Measurements from ENCODE around the gene SMC4. TPM values are rescaled to one million over a fixed set of nuclear protein-coding genes. Genes with fewer than 3 reads are reported as not detected.

Gene SMC4
- total and polyA plus RNA-seq, 2 donors: 119 to 129 TPM

DNA sequence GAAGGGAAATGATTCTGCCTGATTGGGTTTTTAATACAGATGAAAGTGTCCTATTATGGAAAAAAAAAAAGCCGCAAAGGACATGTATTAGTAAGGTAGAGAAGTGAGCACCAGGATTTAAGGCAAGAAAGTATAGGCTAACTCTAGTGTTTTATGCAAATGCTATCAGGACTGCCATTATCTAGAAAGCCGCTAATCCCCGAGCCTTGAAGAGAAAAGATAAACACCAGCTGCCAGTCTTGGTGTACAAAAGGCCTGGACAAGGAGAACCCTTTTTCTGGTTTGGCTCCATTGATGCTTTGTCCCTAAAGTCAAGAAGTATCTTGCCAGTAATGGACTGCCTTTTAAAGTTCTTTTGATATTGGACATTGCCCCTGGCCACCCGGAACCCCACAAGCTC lies 58.7 kb downstream of the SMC4 start:
- Histone ChIP-seq H3K4me1 (ENCODE audit: control insufficient read depth in 2 of 2, insufficient read depth in 2 of 2, low read length in 2 of 2) (no peaks in the 10 kb centered on the region), H3K27me3 (ENCODE audit: control insufficient read depth in 2 of 2, insufficient read depth in 1 of 2, low read length in 1 of 2) (no peaks in the 10 kb centered on the region), H3K27ac (ENCODE audit: low read depth in 1 of 2, low read length in 1 of 2) (no peak overlapping the region), H3K36me3 (ENCODE audit: control insufficient read depth in 2 of 2, insufficient read depth in 2 of 2, low read length in 1 of 2) (no peaks in the 10 kb centered on the region), H3K4me3 (ENCODE audit: low read length in 2 of 2) (no peak overlapping the region), H3K9me3 (ENCODE audit: control insufficient read depth in 2 of 2, insufficient read depth in 1 of 2, low read length in 1 of 2) (peaks cover 0 to 5% of the 10 kb centered on the region in 2 donors)
- no peak for DNase-seq (ENCODE audit: low read depth in 6 of 9, low spot score in 9 of 9)
- WGBS: 98% methylated on average over 4 of the region's 4 CpGs

DNA sequence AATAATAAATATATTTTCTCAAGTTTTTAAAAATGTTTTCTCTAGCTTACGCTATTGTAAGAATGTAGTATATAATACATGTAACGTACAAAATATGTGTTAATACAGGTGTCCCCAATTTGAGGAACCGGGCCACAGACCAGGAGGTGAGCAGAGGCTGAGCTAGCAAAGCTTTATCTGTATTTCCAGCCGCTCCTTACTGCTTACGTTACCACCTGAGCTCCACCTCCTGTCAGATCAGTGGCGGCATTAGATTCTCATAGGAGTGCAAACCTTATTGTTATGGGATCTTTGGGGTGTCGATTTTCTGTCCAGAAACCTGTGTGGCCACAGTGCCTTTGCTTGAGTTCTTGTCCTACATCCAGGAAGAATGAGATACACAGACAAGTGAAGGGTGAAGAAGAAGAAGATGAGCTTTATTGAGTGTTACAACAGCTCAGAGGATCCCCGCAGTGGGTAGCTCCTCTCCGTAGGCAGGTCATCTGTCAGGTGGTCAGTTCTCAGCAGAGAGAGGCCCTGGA lies 60.1 kb downstream of the SMC4 start:
- no peaks in the 10 kb centered on the region for H3K27me3 ChIP-seq (ENCODE audit: control insufficient read depth in 2 of 2, insufficient read depth in 1 of 2, low read length in 1 of 2)
- H3K36me3 ChIP-seq (ENCODE audit: control insufficient read depth in 2 of 2, insufficient read depth in 2 of 2, low read length in 1 of 2): no peaks in the 10 kb centered on the region
- WGBS: 97% methylated on average over 9 of the region's 9 CpGs

DNA sequence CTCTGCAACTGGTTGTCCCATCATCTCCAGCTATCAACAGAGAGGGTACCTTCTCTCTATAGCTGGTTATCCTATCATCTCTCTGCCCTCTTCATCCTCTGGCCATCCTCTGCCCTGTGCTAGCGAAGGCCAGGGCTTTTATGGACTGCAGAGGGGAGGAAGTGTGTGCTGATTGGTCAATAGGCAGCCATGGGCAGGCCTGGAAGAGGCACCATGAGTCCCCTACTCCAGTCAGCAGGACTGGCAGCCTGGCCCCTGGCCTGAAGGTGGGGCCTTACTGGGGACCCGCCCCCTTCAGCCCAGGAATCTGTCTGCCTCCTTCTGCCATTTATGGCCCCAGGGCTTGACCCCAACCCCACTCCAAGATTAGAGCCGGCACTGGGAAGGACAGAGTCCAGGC lies 60.6 kb downstream of the SMC4 start:
- no peaks in the 10 kb centered on the region for H3K27me3 ChIP-seq (ENCODE audit: control insufficient read depth in 2 of 2, insufficient read depth in 1 of 2, low read length in 1 of 2)
- no peaks in the 10 kb centered on the region for H3K4me1 ChIP-seq (ENCODE audit: control insufficient read depth in 2 of 2, insufficient read depth in 2 of 2, low read length in 2 of 2)
- H3K36me3 ChIP-seq (ENCODE audit: control insufficient read depth in 2 of 2, insufficient read depth in 2 of 2, low read length in 1 of 2): no peaks in the 10 kb centered on the region
- H3K27ac ChIP-seq (ENCODE audit: low read depth in 1 of 2, low read length in 1 of 2): no peak overlapping the region
- H3K9me3 ChIP-seq (ENCODE audit: control insufficient read depth in 2 of 2, insufficient read depth in 1 of 2, low read length in 1 of 2): peaks cover 0 to 5% of the 10 kb centered on the region in 2 donors
- H3K4me3 ChIP-seq (ENCODE audit: low read length in 2 of 2): no peak overlapping the region
- DNase-seq (ENCODE audit: low read depth in 6 of 9, low spot score in 9 of 9): no peak
- 92% methylated on average over 3 of the region's 3 CpGs for WGBS

More for the DNA sequence above, 60.1 kb downstream of the SMC4 start:
- no peak for DNase-seq (ENCODE audit: low read depth in 6 of 9, low spot score in 9 of 9)
- no peaks in the 10 kb centered on the region for H3K4me1 ChIP-seq (ENCODE audit: control insufficient read depth in 2 of 2, insufficient read depth in 2 of 2, low read length in 2 of 2)
- H3K27ac ChIP-seq (ENCODE audit: low read depth in 1 of 2, low read length in 1 of 2): no peak overlapping the region
- peaks cover 0 to 5% of the 10 kb centered on the region in 2 donors for H3K9me3 ChIP-seq (ENCODE audit: control insufficient read depth in 2 of 2, insufficient read depth in 1 of 2, low read length in 1 of 2)
- no peak overlapping the region for H3K4me3 ChIP-seq (ENCODE audit: low read length in 2 of 2)

DNA sequence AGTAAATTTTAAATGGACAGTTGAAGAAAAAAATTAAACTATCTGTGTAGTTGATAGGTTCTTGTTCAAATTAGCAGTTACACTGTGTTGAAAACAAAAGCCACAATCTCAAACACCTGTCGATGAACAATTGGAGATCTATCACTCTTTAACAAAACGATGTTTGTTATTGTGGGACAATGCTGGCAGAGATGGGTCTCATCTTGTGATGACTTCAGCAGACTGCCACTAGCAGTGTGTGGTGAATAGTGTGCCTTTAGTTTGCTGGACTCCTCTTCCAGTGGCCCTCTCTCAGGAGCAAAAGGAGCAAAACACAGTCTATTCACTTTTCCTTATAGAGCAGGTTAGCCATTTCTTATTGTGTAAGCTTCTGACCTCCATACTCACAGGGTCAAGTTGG lies 64.9 kb downstream of the SMC4 start:
- H3K9me3 ChIP-seq (ENCODE audit: control insufficient read depth in 2 of 2, insufficient read depth in 1 of 2, low read length in 1 of 2): peaks cover 0 to 5% of the 10 kb centered on the region in 2 donors
- H3K4me1 ChIP-seq (ENCODE audit: control insufficient read depth in 2 of 2, insufficient read depth in 2 of 2, low read length in 2 of 2): no peaks in the 10 kb centered on the region
- no peaks in the 10 kb centered on the region for H3K27me3 ChIP-seq (ENCODE audit: control insufficient read depth in 2 of 2, insufficient read depth in 1 of 2, low read length in 1 of 2)
- no peaks in the 10 kb centered on the region for H3K36me3 ChIP-seq (ENCODE audit: control insufficient read depth in 2 of 2, insufficient read depth in 2 of 2, low read length in 1 of 2)
- H3K4me3 ChIP-seq (ENCODE audit: low read length in 2 of 2): no peak overlapping the region
- no peak overlapping the region for H3K27ac ChIP-seq (ENCODE audit: low read depth in 1 of 2, low read length in 1 of 2)
- 96% methylated on average over 2 of the region's 2 CpGs for WGBS
- DNase-seq (ENCODE audit: low read depth in 6 of 9, low spot score in 9 of 9): no peak

DNA sequence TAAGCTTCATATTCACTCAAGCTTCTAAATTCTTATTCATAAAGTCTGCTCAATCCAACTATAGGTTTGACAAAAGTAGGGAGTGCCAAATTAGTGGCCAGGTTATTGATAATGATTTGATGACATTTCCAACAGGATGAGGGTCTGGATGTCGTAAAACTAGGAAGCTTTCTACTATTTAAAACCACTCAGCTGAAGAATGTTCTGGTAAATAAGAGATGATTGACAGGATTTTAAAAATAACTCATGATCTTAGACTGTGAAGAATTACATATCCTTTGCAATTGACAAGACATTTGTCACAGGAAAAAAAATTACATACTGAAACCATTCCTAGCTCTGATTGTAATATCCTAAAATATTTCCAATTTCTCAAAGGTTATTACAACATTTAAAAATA lies 65.5 kb downstream of the SMC4 start:
- H3K4me1 ChIP-seq (ENCODE audit: control insufficient read depth in 2 of 2, insufficient read depth in 2 of 2, low read length in 2 of 2): no peaks in the 10 kb centered on the region
- H3K27ac ChIP-seq (ENCODE audit: low read depth in 1 of 2, low read length in 1 of 2): no peak overlapping the region
- H3K27me3 ChIP-seq (ENCODE audit: control insufficient read depth in 2 of 2, insufficient read depth in 1 of 2, low read length in 1 of 2): no peaks in the 10 kb centered on the region
- WGBS: 95% methylated on average over 1 of the region's 1 CpG
- H3K4me3 ChIP-seq (ENCODE audit: low read length in 2 of 2): no peak overlapping the region
- H3K36me3 ChIP-seq (ENCODE audit: control insufficient read depth in 2 of 2, insufficient read depth in 2 of 2, low read length in 1 of 2): no peaks in the 10 kb centered on the region
- no peak for DNase-seq (ENCODE audit: low read depth in 6 of 9, low spot score in 9 of 9)
- peaks cover 0 to 4% of the 10 kb centered on the region in 2 donors for H3K9me3 ChIP-seq (ENCODE audit: control insufficient read depth in 2 of 2, insufficient read depth in 1 of 2, low read length in 1 of 2)

GRCh38 chr3:160470181-160470580 lies 70.7 kb downstream of the SMC4 start:
- no peak for DNase-seq (ENCODE audit: low read depth in 6 of 9, low spot score in 9 of 9)
- 93% methylated on average over 5 of the region's 5 CpGs for WGBS
- H3K9me3 ChIP-seq (ENCODE audit: control insufficient read depth in 2 of 2, insufficient read depth in 1 of 2, low read length in 1 of 2): peaks cover 0 to 9% of the 10 kb centered on the region in 2 donors
- H3K4me3 ChIP-seq (ENCODE audit: low read length in 2 of 2): no peak overlapping the region
- no peaks in the 10 kb centered on the region for H3K36me3 ChIP-seq (ENCODE audit: control insufficient read depth in 2 of 2, insufficient read depth in 2 of 2, low read length in 1 of 2)
- no peaks in the 10 kb centered on the region for H3K4me1 ChIP-seq (ENCODE audit: control insufficient read depth in 2 of 2, insufficient read depth in 2 of 2, low read length in 2 of 2)
- no peaks in the 10 kb centered on the region for H3K27me3 ChIP-seq (ENCODE audit: control insufficient read depth in 2 of 2, insufficient read depth in 1 of 2, low read length in 1 of 2)
- no peak overlapping the region for H3K27ac ChIP-seq (ENCODE audit: low read depth in 1 of 2, low read length in 1 of 2)

DNA sequence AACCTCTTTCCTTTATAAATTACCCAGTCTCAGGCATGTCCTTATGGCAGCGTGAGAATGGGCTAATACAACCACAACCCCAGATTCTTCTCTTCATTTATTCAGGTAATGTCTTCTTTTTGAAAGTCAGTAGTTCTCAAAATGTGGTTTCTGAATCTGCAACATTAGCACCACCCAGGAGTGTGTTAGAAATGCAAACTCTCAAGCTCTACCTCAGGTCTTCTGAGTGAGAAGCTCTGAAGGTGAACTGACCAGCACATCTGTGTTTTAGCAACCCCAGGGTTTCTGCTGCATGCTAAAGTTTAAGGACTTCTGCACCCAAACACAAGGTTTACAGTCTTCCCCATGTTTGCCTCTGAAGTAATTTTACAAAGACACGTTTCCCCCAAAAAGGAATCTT lies 72.4 kb downstream of the SMC4 start:
- H3K36me3 ChIP-seq (ENCODE audit: control insufficient read depth in 2 of 2, insufficient read depth in 2 of 2, low read length in 1 of 2): no peaks in the 10 kb centered on the region
- WGBS: 92% methylated on average over 2 of the region's 2 CpGs
- H3K27ac ChIP-seq (ENCODE audit: low read depth in 1 of 2, low read length in 1 of 2): no peak overlapping the region

DNA sequence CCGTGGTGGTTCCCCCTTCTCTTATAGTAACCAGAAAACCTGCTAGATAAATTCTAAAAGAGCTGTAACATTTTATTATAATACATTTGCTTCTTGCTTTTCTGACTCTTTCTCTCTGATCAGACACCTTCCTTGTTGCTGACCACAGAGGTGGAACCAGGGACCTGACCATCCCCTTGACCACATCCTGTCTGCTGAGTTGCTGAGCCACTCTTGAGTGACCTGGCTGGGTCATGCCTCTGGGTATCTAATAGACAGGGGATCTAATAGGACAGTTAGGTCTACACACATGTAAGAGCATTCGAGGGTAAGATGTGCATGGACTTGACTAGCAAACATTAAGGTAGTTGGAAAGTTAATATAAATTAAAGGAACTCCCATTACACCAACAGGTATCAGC lies 72.9 kb downstream of the SMC4 start:
- no peaks in the 10 kb centered on the region for H3K4me1 ChIP-seq (ENCODE audit: control insufficient read depth in 2 of 2, insufficient read depth in 2 of 2, low read length in 2 of 2)
- H3K4me3 ChIP-seq (ENCODE audit: low read length in 2 of 2): no peak overlapping the region
- no peaks in the 10 kb centered on the region for H3K36me3 ChIP-seq (ENCODE audit: control insufficient read depth in 2 of 2, insufficient read depth in 2 of 2, low read length in 1 of 2)
- DNase-seq (ENCODE audit: low read depth in 6 of 9, low spot score in 9 of 9): no peak
- H3K27ac ChIP-seq (ENCODE audit: low read depth in 1 of 2, low read length in 1 of 2): no peak overlapping the region
- no peaks in the 10 kb centered on the region for H3K27me3 ChIP-seq (ENCODE audit: control insufficient read depth in 2 of 2, insufficient read depth in 1 of 2, low read length in 1 of 2)
- 94% methylated on average over 2 of the region's 2 CpGs for WGBS
- peaks cover 0 to 9% of the 10 kb centered on the region in 2 donors for H3K9me3 ChIP-seq (ENCODE audit: control insufficient read depth in 2 of 2, insufficient read depth in 1 of 2, low read length in 1 of 2)

More for the DNA sequence above, 72.4 kb downstream of the SMC4 start:
- peaks cover 0 to 9% of the 10 kb centered on the region in 2 donors for H3K9me3 ChIP-seq (ENCODE audit: control insufficient read depth in 2 of 2, insufficient read depth in 1 of 2, low read length in 1 of 2)
- DNase-seq (ENCODE audit: low read depth in 6 of 9, low spot score in 9 of 9): no peak
- no peaks in the 10 kb centered on the region for H3K27me3 ChIP-seq (ENCODE audit: control insufficient read depth in 2 of 2, insufficient read depth in 1 of 2, low read length in 1 of 2)
- no peak overlapping the region for H3K4me3 ChIP-seq (ENCODE audit: low read length in 2 of 2)
- no peaks in the 10 kb centered on the region for H3K4me1 ChIP-seq (ENCODE audit: control insufficient read depth in 2 of 2, insufficient read depth in 2 of 2, low read length in 2 of 2)

GRCh38 chr3:160473221-160473620 lies 73.8 kb downstream of the SMC4 start:
- Histone ChIP-seq H3K36me3 (ENCODE audit: control insufficient read depth in 2 of 2, insufficient read depth in 2 of 2, low read length in 1 of 2) (no peaks in the 10 kb centered on the region), H3K27me3 (ENCODE audit: control insufficient read depth in 2 of 2, insufficient read depth in 1 of 2, low read length in 1 of 2) (no peaks in the 10 kb centered on the region), H3K9me3 (ENCODE audit: control insufficient read depth in 2 of 2, insufficient read depth in 1 of 2, low read length in 1 of 2) (peaks cover 0 to 9% of the 10 kb centered on the region in 2 donors), H3K4me1 (ENCODE audit: control insufficient read depth in 2 of 2, insufficient read depth in 2 of 2, low read length in 2 of 2) (no peaks in the 10 kb centered on the region), H3K27ac (ENCODE audit: low read depth in 1 of 2, low read length in 1 of 2) (no peak overlapping the region), H3K4me3 (ENCODE audit: low read length in 2 of 2) (no peak overlapping the region)
- 44% methylated on average over 1 of the region's 1 CpG for WGBS
- DNase-seq (ENCODE audit: low read depth in 6 of 9, low spot score in 9 of 9): no peak

DNA sequence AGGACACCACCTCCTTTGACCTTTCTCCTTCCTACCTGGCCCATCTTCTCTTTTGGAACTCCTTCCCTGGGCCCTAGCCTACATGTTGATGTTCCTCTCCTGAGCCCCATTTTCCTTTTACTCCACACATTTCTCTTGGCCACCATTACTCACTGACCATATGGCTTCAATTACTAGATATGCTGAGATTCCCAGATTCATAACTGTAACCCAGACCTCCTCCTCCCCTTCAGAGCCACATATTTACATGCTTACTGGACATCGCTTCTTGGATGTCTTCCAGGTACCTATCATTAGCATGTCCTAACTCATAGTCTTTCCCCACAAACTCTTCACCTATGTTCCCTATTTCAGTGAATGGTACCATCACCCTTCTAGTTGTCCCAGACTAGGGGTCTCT lies 74.5 kb downstream of the SMC4 start:
- Histone ChIP-seq H3K36me3 (ENCODE audit: control insufficient read depth in 2 of 2, insufficient read depth in 2 of 2, low read length in 1 of 2) (no peaks in the 10 kb centered on the region), H3K9me3 (ENCODE audit: control insufficient read depth in 2 of 2, insufficient read depth in 1 of 2, low read length in 1 of 2) (peaks cover 0 to 9% of the 10 kb centered on the region in 2 donors), H3K4me1 (ENCODE audit: control insufficient read depth in 2 of 2, insufficient read depth in 2 of 2, low read length in 2 of 2) (no peaks in the 10 kb centered on the region), H3K27me3 (ENCODE audit: control insufficient read depth in 2 of 2, insufficient read depth in 1 of 2, low read length in 1 of 2) (no peaks in the 10 kb centered on the region), H3K4me3 (ENCODE audit: low read length in 2 of 2) (no peak overlapping the region), H3K27ac (ENCODE audit: low read depth in 1 of 2, low read length in 1 of 2) (no peak overlapping the region)
- WGBS: 97% methylated on average over 1 of the region's 1 CpG
- DNase-seq (ENCODE audit: low read depth in 6 of 9, low spot score in 9 of 9): no peak
